ENCODE data around the gene SEMA3D.

SEMA3D gene

GRCh38 chr7:85186521-85187241, at the start of gene SEMA3D:
SEMA3D (minus strand) TSS chr7:85187056; CDS start chr7:85121891, 65,165 bp downstream.
- H3K9ac ChIP-seq: peak within 1 kb of the TSS; percentile 67; the same call in 1 of the 2 replicates
- peaks cover 20% of the 10 kb centered on the region for H3K27me3 ChIP-seq
- H4K20me1 ChIP-seq: no peaks in the 10 kb centered on the region
- H3K4me2 ChIP-seq: peak within 1 kb of the TSS; percentile 99
- no peak within 1 kb of the TSS for H3K27ac ChIP-seq
- TF ChIP-seq Cebpa-rat (IDR thresholded peaks at IDR 0.05): no peak
- H3K36me3 ChIP-seq: no peaks in the 10 kb centered on the region
- H3K9me3 ChIP-seq: no peaks in the 10 kb centered on the region
- H3K4me3 ChIP-seq: peak within 1 kb of the TSS; percentile 73
- H3K4me1 ChIP-seq: peaks cover 18% of the 10 kb centered on the region

GRCh38 chr7:85234730-85235129, 47.9 kb upstream of the SEMA3D start:
- Histone ChIP-seq H3K27me3 (no peaks in the 10 kb centered on the region), H3K9ac (no peak overlapping the region), H3K27ac (no peak overlapping the region), H3K4me2 (no peak overlapping the region), H3K9me3 (no peaks in the 10 kb centered on the region), H4K20me1 (no peaks in the 10 kb centered on the region), H3K36me3 (no peaks in the 10 kb centered on the region), H3K4me3 (no peak overlapping the region), H3K4me1 (peaks cover 11% of the 10 kb centered on the region)
- no peak for TF ChIP-seq Cebpa-rat (IDR thresholded peaks at IDR 0.05)

- no peaks in the 10 kb centered on the region for H3K36me3 ChIP-seq
- no peak overlapping the region for H3K4me2 ChIP-seq
- no peaks in the 10 kb centered on the region for H3K27me3 ChIP-seq
- no peak overlapping the region for H3K27ac ChIP-seq
- peaks cover 21% of the 10 kb centered on the region for H3K4me1 ChIP-seq
- no peaks in the 10 kb centered on the region for H4K20me1 ChIP-seq
- no peak for TF ChIP-seq Cebpa-rat (IDR thresholded peaks at IDR 0.05)
- H3K9ac ChIP-seq: no peak overlapping the region
- no peak overlapping the region for H3K4me3 ChIP-seq
- no peaks in the 10 kb centered on the region for H3K9me3 ChIP-seq
Observed at GRCh38 chr7:85232068-85232467, 45.2 kb upstream of the SEMA3D start.

GRCh38 chr7:85230623-85231022, 43.8 kb upstream of the SEMA3D start:
- Histone ChIP-seq H4K20me1 (no peaks in the 10 kb centered on the region), H3K27ac (no peak overlapping the region), H3K36me3 (no peaks in the 10 kb centered on the region), H3K27me3 (no peaks in the 10 kb centered on the region), H3K9me3 (no peaks in the 10 kb centered on the region), H3K9ac (no peak overlapping the region), H3K4me3 (no peak overlapping the region), H3K4me2 (peak overlapping the region; percentile 33), H3K4me1 (peaks cover 21% of the 10 kb centered on the region)
- no peak for TF ChIP-seq Cebpa-rat (IDR thresholded peaks at IDR 0.05)

GRCh38 chr7:85229544-85229943, 42.7 kb upstream of the SEMA3D start:
- no peak overlapping the region for H3K4me2 ChIP-seq
- H3K27me3 ChIP-seq: no peaks in the 10 kb centered on the region
- H4K20me1 ChIP-seq: no peaks in the 10 kb centered on the region
- H3K9me3 ChIP-seq: no peaks in the 10 kb centered on the region
- peaks cover 21% of the 10 kb centered on the region for H3K4me1 ChIP-seq
- H3K9ac ChIP-seq: no peak overlapping the region
- no peak overlapping the region for H3K4me3 ChIP-seq
- TF ChIP-seq Cebpa-rat (IDR thresholded peaks at IDR 0.05): no peak
- no peak overlapping the region for H3K27ac ChIP-seq
- no peaks in the 10 kb centered on the region for H3K36me3 ChIP-seq

- Histone ChIP-seq H3K36me3 (no peaks in the 10 kb centered on the region), H4K20me1 (no peaks in the 10 kb centered on the region), H3K4me3 (no peak overlapping the region), H3K4me2 (no peak overlapping the region), H3K9me3 (no peaks in the 10 kb centered on the region), H3K4me1 (peaks cover 21% of the 10 kb centered on the region), H3K27me3 (no peaks in the 10 kb centered on the region), H3K27ac (no peak overlapping the region), H3K9ac (no peak overlapping the region)
- TF ChIP-seq Cebpa-rat (IDR thresholded peaks at IDR 0.05): no peak
Observed at GRCh38 chr7:85226361-85227085, 39.7 kb upstream of the SEMA3D start.

- H3K36me3 ChIP-seq: no peaks in the 10 kb centered on the region
- no peak overlapping the region for H3K4me2 ChIP-seq
- H4K20me1 ChIP-seq: no peaks in the 10 kb centered on the region
- no peak overlapping the region for H3K9ac ChIP-seq
- no peaks in the 10 kb centered on the region for H3K9me3 ChIP-seq
- H3K4me1 ChIP-seq: peaks cover 10% of the 10 kb centered on the region; the same call in 1 of the 2 replicates
- H3K27me3 ChIP-seq: no peaks in the 10 kb centered on the region
- no peak for TF ChIP-seq Cebpa-rat (IDR thresholded peaks at IDR 0.05)
- no peak overlapping the region for H3K4me3 ChIP-seq
- no peak overlapping the region for H3K27ac ChIP-seq
Observed at GRCh38 chr7:85224171-85224570, 37.3 kb upstream of the SEMA3D start.

- Histone ChIP-seq H3K4me2 (no peak overlapping the region), H3K27ac (no peak overlapping the region), H4K20me1 (no peaks in the 10 kb centered on the region), H3K9me3 (no peaks in the 10 kb centered on the region), H3K9ac (no peak overlapping the region), H3K36me3 (no peaks in the 10 kb centered on the region), H3K27me3 (no peaks in the 10 kb centered on the region), H3K4me3 (no peak overlapping the region), H3K4me1 (no peaks in the 10 kb centered on the region)
- TF ChIP-seq Cebpa-rat (IDR thresholded peaks at IDR 0.05): no peak
Observed at GRCh38 chr7:85222522-85222921, 35.7 kb upstream of the SEMA3D start.

- Histone ChIP-seq H3K4me3 (no peak overlapping the region), H3K9ac (no peak overlapping the region), H3K27me3 (no peaks in the 10 kb centered on the region), H3K36me3 (no peaks in the 10 kb centered on the region), H4K20me1 (no peaks in the 10 kb centered on the region), H3K4me2 (no peak overlapping the region), H3K4me1 (no peaks in the 10 kb centered on the region), H3K9me3 (no peaks in the 10 kb centered on the region), H3K27ac (no peak overlapping the region)
- TF ChIP-seq Cebpa-rat (IDR thresholded peaks at IDR 0.05): no peak
Observed at GRCh38 chr7:85221796-85222195, 34.9 kb upstream of the SEMA3D start.

- no peak overlapping the region for H3K9ac ChIP-seq
- H3K27me3 ChIP-seq: no peaks in the 10 kb centered on the region
- TF ChIP-seq Cebpa-rat (IDR thresholded peaks at IDR 0.05): no peak
- H3K4me2 ChIP-seq: no peak overlapping the region
- no peak overlapping the region for H3K4me3 ChIP-seq
- no peaks in the 10 kb centered on the region for H3K4me1 ChIP-seq
- H3K27ac ChIP-seq: no peak overlapping the region
- H4K20me1 ChIP-seq: no peaks in the 10 kb centered on the region
- H3K36me3 ChIP-seq: no peaks in the 10 kb centered on the region
- no peaks in the 10 kb centered on the region for H3K9me3 ChIP-seq
Observed at GRCh38 chr7:85220651-85221050, 33.8 kb upstream of the SEMA3D start.
